Eye (tissue), 1 donor: ENCODE data around the gene C1orf167.
A peak's percentile ranks its signal among the peaks of the same experiment; 100 is the strongest.

Experiments
- DNase-seq: peaks from one replicate; pipeline ENCODE4 v3.0.0-alpha.2; 2015

The C1orf167 gene

GRCh38 chr1:11786168-11786567 is 24.2 kb downstream of the C1orf167 start:
- DNase-seq = no peak

DNA sequence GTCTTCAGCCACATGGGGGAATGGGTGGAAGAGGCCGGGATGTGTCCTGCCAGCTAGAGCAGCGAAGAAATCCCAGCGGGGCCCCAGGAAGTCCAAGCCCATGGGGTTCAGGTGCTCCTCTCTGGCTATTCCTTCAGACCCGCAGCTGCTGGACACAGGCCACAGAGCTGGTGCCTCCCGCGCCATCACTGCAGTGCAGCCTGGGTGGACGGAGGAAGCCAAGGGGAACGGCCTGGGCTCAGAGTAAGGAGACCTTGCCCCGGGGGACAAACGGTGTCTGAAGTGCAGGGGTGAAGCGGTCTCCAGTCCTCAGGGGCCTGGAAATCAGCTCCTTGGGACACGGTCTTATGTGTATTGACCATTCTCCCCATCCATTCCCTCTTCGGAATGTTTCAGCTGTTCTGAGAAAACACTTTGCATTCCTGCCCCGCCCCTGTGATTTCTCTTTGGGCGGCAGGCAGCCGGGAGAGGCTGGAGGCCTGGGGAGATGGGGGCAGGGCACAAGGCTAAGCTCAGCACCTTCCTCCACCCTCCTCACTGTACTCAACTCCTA is 25.3 kb downstream of the C1orf167 start:
- DNase-seq = peak; percentile 49

DNA sequence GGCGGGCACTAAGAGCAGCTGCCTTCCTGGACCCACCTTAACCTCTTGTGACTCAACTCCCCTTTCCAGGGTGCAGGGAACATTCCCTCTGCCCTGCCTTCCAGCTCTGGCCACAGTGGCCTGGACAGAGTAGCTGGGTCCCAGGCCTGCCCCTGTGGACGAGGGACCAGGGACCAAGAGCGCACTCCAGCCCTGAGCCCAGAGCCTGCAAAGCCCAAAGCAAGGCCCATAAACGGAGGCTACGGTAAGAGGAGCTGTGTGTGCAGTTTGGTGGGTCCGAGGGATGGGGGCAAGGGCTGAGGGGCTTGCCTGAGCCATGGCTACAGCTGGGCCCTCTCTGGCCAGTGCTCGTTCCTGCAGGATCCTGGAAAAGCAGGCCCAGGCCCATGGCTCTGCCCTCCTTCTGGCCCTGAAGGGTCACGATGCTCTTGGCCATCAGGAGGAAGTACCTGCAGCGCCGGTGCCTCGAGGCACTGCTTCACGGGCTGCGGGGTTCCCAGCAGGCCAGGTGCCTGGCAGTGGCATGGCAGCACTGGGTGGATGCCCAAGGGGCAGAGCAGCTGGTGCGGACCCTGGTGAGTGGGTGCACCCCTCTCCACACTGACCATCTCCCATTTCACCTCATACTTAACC is 25.9 kb downstream of the C1orf167 start:
- DNase-seq = no peak

DNA sequence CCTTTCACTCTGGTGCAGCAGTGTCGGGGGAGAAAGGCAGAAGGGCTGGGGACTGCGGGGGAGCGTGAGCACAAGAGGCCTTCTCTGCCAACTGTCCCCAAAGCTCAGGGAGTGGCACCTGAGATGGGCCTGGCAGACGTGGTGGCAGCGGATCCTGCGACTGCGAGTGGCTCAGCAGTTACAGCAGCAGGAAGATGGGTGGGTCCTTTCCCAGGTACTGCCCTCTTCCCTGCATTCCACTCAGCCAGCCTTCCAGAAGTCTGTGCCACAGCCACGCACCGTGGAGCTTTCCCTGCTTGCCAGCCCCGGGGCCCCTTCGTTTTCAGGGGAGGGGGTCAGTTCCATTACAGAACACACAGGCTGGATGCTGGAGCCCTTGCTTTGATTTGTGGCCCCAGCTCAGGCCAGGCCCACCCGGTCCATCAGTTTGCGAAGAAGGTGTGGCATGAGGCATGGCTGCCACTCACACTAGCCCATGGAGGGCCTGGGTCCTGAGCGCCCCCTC is 26.6 kb downstream of the C1orf167 start:
- DNase-seq = no peak

- DNase-seq = no peak
Measured at GRCh38 chr1:11789126-11790067, 27.4 kb downstream of the C1orf167 start.

DNA sequence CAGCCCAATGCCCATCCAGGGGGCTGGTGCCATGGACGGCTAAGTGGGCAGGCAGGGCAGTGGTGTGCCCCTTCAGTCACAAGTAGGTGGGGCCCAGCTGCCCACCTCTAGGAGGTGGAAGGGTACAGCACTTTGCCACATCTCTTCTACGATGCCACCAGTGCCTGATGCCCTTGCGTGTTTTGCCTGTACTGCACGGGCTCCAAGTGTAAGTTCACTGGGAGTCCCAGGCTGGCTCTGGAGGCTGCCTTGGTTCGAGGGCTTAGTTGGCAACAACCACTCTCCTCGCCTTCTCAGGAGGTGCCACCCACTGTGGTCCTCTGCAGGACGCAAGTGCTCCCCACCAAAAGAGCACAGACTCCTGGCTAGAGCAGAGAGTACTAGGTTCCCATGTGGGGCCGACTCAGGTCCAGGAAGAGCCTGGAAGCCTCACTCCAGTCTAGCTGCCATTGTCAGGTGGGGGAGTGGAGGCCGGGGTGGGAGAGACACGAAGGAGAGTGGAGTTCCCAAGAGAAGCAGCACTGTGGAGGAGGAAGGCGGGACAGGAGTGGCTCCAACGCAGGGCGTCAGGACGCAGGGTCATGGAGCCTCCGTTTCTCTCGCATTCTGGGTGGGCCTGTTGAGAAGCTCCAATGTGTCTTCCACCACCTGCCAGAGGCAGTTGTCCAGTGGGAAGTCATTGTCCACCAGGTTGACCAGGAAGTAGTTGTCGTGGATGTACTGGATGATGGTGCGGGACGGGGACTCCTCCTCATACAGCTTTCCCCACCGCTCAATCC is 28.3 kb downstream of the C1orf167 start:
- DNase-seq = no peak

DNA sequence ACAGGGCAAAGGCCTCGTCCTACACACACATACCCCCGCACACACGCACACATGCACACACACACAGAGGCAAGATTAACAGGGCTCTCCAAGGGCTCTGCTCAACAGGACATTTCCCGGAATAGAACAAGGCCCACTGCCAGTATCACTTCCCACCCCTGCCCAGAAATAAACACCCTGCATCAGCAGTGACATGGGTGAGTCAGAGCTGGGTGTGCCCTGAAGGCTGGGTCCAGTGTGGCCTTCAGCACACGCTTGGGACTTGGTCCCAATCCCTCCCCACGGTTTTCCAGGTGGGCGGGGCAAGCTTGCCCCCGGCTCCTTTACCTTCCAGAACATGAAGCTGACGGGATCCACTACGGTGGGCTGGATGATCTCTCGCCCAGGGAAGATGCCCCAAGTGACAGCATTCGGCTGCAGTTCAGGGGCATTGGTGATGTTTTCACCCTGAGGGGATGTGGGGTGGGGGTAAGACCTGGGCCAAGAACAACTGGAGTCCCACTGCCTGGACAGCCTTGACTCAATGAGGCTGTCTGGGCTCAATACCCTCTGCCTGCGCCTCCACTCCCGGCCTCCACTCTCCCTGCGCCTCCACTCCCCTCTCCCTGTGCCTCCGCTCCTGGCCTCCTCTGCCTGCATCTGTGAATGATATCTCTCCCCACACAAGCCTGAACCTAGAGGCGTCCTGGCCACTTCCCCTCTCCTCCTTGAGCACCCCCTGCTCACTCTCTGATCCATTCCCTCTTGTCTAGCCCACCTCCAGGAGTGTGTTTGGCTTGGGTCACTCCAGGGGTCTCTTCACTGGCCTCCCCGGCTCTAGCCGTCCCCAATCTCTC is 29.1 kb downstream of the C1orf167 start:
- DNase-seq = no peak

DNA sequence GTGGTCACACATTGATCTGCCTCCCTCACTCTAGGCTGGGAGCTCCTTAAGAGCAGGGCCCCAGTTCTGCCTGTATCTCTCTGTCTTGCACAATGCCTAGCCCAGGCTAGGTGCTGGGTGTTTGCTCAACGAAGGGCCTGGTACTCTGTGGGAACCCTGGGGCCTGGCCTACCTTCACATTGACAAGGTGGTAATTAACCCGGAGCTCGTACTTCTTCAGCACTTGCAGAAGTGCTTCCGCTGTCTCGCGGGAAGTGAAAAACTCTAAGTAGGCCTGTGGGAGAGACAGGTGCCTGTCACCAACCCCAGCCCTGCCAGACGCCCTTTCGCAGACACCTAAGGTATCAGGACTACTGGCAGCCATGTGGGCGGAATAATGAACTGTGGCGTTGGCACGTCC is 30.1 kb downstream of the C1orf167 start:
- DNase-seq = no peak

- DNase-seq = no peak
Measured at GRCh38 chr1:11793819-11794218, 31.8 kb downstream of the C1orf167 start.

DNA sequence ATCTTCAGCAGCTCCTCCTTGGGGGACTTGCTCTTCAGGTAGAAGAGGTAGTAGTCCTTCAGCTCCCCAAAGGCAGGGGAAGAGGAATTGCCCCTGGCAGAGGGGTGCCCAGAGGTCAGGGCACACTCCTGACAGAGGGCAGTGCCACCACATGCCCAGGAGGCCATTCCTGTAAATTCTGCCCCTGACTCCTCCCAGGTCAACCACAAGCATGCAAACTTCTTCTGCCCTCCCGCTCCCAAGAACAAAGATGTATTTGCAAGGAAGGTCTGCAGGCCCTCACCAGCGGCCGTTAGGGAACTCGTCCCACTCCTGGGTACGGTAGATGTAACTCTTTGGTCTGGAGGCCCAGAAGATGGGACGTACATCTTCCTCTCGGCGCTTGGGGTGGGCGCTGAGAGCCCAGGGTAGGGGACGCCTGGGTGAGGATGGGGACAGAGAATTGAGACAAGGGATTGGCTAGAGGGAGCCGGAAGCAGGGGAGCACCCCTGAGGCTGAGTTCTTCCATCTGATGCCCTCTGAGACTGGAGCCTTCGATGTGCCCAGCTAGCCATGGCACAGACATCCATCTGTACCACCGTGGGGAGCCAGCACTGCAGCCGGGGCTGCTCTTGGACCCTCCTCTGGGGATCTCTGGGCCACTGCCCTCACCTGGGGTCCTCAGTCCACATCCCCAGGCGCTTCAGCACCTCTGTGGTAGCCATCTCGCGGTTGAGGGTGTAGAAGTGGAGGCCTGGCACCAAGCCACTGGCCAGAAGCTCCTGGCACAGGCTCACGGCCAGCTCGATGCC is 32.6 kb downstream of the C1orf167 start:
- DNase-seq = no peak

GRCh38 chr1:11795238-11795890 is 33.4 kb downstream of the C1orf167 start:
- no peak for DNase-seq

DNA sequence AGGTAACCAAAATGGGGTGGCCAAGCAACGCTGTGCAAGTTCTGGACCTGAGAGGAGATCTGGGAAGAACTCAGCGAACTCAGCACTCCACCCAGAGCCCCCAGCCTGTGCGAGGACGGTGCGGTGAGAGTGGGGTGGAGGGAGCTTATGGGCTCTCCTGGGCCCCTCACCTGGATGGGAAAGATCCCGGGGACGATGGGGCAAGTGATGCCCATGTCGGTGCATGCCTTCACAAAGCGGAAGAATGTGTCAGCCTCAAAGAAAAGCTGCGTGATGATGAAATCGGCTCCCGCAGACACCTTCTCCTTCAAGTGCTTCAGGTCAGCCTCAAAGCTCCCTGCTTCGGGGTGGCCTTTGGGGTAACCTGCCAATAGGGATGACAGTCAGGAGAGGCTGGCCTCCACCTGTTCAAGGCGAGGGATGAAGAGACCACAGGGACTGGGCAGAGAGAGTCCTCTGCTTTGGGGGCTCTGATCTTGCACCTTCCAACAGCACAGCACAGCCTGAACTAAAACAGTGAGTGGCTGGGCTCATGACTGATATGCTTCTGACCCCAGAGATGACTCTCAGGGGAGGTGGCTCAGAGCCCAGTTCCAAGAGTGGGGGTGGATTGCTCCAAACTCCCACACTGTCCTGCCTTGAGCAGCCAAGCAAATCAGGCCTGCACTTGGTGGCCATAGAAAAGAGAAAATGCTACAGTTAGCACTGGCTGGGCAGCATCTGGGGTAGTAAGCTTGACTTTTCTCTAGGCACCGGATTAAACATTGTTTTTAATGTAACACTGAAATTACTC is 34.2 kb downstream of the C1orf167 start:
- DNase-seq = no peak

DNA sequence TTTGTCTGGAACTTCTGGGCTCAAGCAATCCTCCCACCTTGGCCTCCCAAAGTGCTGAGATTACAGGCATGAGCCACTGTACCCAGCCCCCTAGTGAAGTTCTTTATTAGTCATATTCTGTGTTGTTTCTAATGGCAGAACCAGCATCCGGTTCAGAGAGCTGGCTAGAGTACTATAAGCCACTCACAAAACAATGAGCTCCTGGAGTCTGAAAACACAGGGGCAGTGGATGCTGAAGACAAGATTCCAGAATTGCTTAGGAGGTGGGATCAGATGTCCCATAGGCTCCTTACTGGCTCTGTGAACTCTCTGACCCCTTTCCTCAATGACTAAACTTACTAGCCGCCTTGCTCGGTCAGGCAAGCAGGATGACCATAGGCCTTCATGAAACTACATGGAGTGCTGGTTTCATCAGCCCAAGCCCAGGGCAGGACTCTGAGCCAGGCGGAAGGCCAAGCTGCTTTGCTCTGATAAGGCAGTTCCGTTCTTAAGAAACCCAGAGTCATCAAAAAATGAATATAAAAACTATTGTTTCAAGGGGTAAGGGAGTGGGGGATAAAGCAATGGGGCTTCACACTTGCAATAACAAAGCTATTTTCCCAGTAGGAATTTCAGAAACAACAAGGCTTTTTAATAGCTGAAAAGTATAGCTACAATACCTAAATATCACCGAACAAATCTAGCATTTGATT is 35.7 kb downstream of the C1orf167 start:
- DNase-seq = no peak

GRCh38 chr1:11799099-11799498 is 37.1 kb downstream of the C1orf167 start:
- no peak for DNase-seq

- no peak for DNase-seq
Measured at GRCh38 chr1:11799896-11800295, 37.9 kb downstream of the C1orf167 start.

GRCh38 chr1:11800391-11800755 is 38.4 kb downstream of the C1orf167 start:
- no peak for DNase-seq

GRCh38 chr1:11800756-11801433 is 38.9 kb downstream of the C1orf167 start:
- no peak for DNase-seq

DNA sequence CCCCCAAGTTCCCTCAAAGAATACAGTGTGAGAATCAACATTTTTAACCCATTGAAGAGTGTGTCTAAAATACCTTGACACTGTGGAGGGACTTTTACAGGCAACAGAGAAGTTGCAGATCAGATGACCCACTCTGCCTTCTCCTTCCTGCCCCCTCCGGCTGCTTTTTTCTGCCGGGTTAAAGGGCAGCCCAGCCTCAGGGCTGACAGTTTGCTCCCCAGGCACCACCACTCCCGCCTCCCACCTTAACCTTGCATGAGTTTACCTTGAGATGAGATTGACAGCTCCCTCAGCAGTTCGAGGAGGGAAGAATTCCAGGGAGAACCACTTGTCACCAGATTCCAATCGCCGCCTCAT is 40.6 kb downstream of the C1orf167 start:
- DNase-seq = peak; percentile 31
